ENCODE results near the gene PDE6B.
"Not testable (repeated sequence)": the region's sequence is repeated elsewhere in the genome, so short reads cannot be mapped to it uniquely, and the experiment has no call there.

The PDE6B gene

DNA sequence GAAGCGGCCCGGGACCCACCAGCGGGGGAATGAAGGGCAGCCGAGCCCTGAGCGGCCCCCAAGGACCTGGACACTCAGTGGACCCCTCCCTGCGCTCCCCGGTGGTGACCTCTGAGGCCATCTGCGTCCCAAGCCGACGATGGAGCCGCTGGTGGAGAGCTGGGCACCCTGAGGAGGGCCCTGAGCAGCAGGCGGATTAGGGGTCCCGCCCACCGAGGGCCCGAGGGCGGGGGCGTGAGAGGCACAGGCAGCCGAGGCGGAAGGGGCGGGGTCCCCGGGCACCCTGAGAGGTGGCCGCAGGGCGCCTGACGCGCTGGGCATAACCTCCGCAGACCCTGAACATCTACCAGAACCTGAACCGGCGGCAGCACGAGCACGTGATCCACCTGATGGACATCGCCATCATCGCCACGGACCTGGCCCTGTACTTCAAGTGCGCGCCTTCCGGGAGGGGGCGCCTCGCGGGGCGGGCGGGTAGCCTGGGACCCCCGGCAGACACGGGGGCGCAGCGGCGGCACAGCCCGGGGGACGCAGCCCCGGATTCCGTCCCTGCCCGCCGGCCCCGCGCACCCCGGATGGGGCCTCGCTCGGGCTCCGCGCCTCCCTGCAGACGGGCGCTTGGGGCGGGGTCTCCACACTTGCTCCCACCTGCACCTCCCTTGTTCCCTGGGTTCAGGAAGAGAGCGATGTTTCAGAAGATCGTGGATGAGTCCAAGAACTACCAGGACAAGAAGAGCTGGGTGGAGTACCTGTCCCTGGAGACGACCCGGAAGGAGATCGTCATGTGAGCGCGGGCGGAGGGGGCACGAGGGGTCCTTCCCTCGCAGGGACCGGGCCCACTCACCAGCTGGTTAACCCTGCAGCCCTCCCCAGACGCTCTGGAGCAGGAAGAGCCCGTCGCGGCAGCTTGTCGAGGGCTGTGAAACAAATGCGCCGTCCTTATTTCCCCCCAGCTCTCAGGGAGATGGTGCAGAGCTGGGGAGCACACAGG, 38.4 kb downstream of the PDE6B start:
- Histone ChIP-seq H3K4me3 (ENCODE audit: low read length) (no peak overlapping the region), H3K9me3 (ENCODE audit: control insufficient read depth, low read length) (no peaks in the 10 kb centered on the region), H3K36me3 (ENCODE audit: control insufficient read depth, insufficient read depth, low read length, severe bottlenecking) (no peaks in the 10 kb centered on the region), H3K9ac (ENCODE audit: low read length) (no peak overlapping the region), H3K27me3 (replicated peaks; ENCODE audit: control insufficient read depth, insufficient read depth, low read length) (peaks cover 28% of the 10 kb centered on the region), H3K4me1 (ENCODE audit: control insufficient read depth, insufficient read depth, low read length) (no peaks in the 10 kb centered on the region)
- DNase-seq (ENCODE audit: low read depth): no peak

DNA sequence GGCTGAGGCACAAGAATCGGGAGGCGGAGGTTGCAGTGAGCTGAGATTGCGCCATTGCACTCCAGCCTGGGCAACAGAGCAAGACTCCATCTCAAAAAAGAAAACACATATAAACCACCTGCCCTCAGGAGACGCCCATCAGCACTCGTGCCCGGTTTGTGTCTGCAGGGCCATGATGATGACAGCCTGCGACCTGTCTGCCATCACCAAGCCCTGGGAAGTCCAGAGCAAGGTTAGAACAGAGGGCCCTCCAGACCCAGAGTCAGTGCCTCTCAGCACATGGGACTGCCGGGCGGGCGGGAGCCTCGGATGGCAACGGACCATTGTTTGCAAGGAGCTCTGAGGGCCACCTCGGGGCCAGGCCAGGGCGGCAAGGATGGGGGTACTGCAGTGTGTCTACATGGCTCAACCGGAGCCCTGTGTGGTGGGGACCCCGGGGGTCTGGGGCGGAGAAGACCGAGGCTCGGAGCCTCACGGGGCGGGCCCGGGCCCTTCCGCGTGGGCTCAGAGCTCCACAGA, 39.4 kb downstream of the PDE6B start:
- Histone ChIP-seq H3K36me3 (ENCODE audit: control insufficient read depth, insufficient read depth, low read length, severe bottlenecking) (no peaks in the 10 kb centered on the region), H3K9ac (ENCODE audit: low read length) (no peak overlapping the region), H3K9me3 (ENCODE audit: control insufficient read depth, low read length) (no peaks in the 10 kb centered on the region), H3K4me1 (ENCODE audit: control insufficient read depth, insufficient read depth, low read length) (no peaks in the 10 kb centered on the region), H3K4me3 (ENCODE audit: low read length) (no peak overlapping the region), H3K27me3 (replicated peaks; ENCODE audit: control insufficient read depth, insufficient read depth, low read length) (peaks cover 28% of the 10 kb centered on the region)
- no peak for DNase-seq (ENCODE audit: low read depth)

- H3K4me3 ChIP-seq (ENCODE audit: low read length): no peak overlapping the region
- peaks cover under 1% of the 10 kb centered on the region for H3K4me1 ChIP-seq (ENCODE audit: control insufficient read depth, insufficient read depth, low read length)
- H3K9me3 ChIP-seq (ENCODE audit: control insufficient read depth, low read length): no peaks in the 10 kb centered on the region
- no peaks in the 10 kb centered on the region for H3K36me3 ChIP-seq (ENCODE audit: control insufficient read depth, insufficient read depth, low read length, severe bottlenecking)
- no peak overlapping the region for H3K9ac ChIP-seq (ENCODE audit: low read length)
- H3K27me3 ChIP-seq (replicated peaks; ENCODE audit: control insufficient read depth, insufficient read depth, low read length): peaks cover 28% of the 10 kb centered on the region
- no peak for DNase-seq (ENCODE audit: low read depth)
These were observed 40.0 kb downstream of the PDE6B start for GRCh38 chr4:665381-665750.

DNA sequence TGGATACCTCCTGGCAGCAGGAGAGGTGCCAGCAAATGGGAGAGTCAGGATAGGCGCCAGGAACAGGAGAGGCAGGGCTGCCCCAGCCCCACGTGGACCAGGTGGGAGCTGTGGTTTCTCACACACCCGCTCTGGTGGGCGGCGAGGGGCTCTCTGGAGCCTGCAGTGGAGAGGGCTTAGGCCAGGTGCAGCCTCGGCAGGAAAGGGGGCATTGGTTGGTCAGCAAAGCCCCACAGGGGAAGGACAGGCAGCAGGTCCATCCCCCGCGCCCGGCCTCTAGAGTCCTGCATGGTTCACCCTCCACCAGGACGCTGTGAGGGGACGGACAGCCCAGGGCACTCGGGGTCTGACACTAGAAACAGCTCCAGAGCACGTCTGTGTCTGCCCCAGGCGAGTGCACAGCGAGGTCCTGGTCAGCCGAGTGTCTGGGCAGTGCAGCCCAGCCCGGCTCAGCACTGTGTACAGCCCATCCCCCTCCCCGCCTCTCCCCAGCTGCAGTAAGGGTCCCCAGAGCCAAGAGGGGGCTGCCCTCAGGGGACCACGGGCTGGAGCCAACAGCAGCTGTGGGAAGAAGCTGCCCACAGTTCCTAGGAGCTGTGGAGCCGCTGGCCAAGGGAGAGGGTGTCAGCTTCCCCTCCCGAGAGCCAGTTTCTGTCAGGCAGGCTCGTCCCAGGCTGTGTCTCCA, 40.5 kb downstream of the PDE6B start:
- peaks cover 28% of the 10 kb centered on the region for H3K27me3 ChIP-seq (replicated peaks; ENCODE audit: control insufficient read depth, insufficient read depth, low read length)
- H3K9ac ChIP-seq (ENCODE audit: low read length): no peak overlapping the region

DNA sequence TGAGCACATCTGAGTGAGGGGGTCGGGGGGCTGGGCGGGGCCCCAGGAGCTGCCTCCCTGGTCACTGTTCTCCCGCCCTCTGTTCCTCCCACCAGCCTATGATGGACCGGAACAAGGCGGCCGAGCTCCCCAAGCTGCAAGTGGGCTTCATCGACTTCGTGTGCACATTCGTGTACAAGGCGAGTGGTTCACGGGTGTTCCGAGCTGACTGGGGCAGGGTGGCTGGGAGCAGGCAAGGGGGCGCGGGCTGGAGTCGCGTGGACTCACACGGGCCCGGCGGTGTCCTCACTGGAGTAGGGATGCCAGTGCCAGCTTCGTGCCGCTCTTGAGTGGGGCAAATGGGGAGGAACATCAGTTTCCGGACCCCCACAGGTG, 41.0 kb downstream of the PDE6B start:
- Histone ChIP-seq H3K9me3 (ENCODE audit: control insufficient read depth, low read length) (no peaks in the 10 kb centered on the region), H3K4me3 (ENCODE audit: low read length) (no peak overlapping the region), H3K4me1 (ENCODE audit: control insufficient read depth, insufficient read depth, low read length) (peaks cover 6% of the 10 kb centered on the region), H3K36me3 (ENCODE audit: control insufficient read depth, insufficient read depth, low read length, severe bottlenecking) (peaks cover 6% of the 10 kb centered on the region), H3K27me3 (replicated peaks; ENCODE audit: control insufficient read depth, insufficient read depth, low read length) (peaks cover 28% of the 10 kb centered on the region), H3K9ac (ENCODE audit: low read length) (no peak overlapping the region)
- DNase-seq (ENCODE audit: low read depth): no peak

More for the DNA sequence above, 40.5 kb downstream of the PDE6B start:
- Histone ChIP-seq H3K4me3 (ENCODE audit: low read length) (no peak overlapping the region), H3K36me3 (ENCODE audit: control insufficient read depth, insufficient read depth, low read length, severe bottlenecking) (peaks cover 2% of the 10 kb centered on the region), H3K9me3 (ENCODE audit: control insufficient read depth, low read length) (no peaks in the 10 kb centered on the region), H3K4me1 (ENCODE audit: control insufficient read depth, insufficient read depth, low read length) (peaks cover 6% of the 10 kb centered on the region)
- no peak for DNase-seq (ENCODE audit: low read depth)

DNA sequence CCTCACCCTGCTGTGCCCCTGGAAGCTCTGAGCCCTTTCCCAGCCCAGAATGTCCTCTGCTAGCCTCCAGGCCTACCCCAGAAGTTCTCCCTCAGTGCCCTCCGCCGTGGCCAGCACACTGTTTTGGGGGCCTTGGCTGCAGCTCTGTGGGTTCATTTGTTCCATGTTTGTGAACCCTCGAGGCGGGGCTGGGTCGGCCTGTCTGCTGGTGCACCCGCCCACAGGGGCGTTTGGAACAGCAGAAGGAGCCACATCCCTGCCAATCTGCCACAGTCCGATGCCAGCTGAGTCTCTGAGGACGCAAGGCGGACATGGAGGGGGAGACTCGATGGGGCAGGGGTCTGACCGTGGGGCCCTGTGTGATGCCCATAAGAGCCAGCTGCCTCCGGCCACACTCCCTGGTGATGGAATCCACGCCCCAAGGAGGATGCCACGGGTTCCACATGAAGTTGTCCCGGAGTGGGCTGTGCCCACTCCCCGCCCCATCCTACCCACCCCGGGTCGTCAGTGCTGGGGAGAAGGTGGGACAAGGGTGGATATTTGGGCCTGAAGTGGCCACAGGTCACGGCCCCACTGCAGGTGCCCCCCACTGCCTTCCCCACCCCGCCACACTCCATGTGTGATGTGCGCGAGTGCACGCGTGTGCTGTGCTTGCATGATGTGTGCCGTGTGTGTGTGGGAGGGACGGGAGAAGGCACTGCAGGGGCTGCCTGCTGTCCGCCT, 41.6 kb downstream of the PDE6B start:
- H3K9me3 ChIP-seq (ENCODE audit: control insufficient read depth, low read length): no peaks in the 10 kb centered on the region
- peaks cover 6% of the 10 kb centered on the region for H3K4me1 ChIP-seq (ENCODE audit: control insufficient read depth, insufficient read depth, low read length)
- DNase-seq (ENCODE audit: low read depth): no peak
- no peak overlapping the region for H3K9ac ChIP-seq (ENCODE audit: low read length)
- no peak overlapping the region for H3K4me3 ChIP-seq (ENCODE audit: low read length)
- H3K36me3 ChIP-seq (ENCODE audit: control insufficient read depth, insufficient read depth, low read length, severe bottlenecking): peaks cover 12% of the 10 kb centered on the region
- peaks cover 28% of the 10 kb centered on the region for H3K27me3 ChIP-seq (replicated peaks; ENCODE audit: control insufficient read depth, insufficient read depth, low read length)

- no peak for DNase-seq (ENCODE audit: low read depth)
- peaks cover 24% of the 10 kb centered on the region for H3K27me3 ChIP-seq (replicated peaks; ENCODE audit: control insufficient read depth, insufficient read depth, low read length)
- H3K4me3 ChIP-seq (ENCODE audit: low read length): no peak overlapping the region
- H3K36me3 ChIP-seq (ENCODE audit: control insufficient read depth, insufficient read depth, low read length, severe bottlenecking): peaks cover 17% of the 10 kb centered on the region
- H3K9me3 ChIP-seq (ENCODE audit: control insufficient read depth, low read length): no peaks in the 10 kb centered on the region
- peaks cover 6% of the 10 kb centered on the region for H3K4me1 ChIP-seq (ENCODE audit: control insufficient read depth, insufficient read depth, low read length)
- no peak overlapping the region for H3K9ac ChIP-seq (ENCODE audit: low read length)
These were observed 42.2 kb downstream of the PDE6B start for GRCh38 chr4:667545-667925.

DNA sequence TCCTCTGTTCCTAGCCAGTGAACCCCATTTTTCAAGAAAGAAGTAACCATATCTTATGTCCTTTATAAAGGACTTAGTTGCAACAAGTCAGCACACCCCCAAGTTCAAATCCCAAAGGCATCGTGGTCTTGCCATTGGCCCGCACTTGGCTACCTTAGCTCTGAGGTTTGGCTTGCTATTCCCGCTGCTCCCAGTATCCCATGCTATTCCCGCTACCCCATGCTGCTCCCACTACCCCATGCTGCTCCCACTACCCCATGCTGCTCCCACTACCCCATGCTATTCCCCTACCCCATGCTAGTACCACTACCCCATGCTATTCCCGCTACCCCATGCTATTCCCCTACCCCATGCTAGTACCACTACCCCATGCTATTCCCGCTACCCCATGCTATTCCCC, 42.8 kb downstream of the PDE6B start:
- H3K27me3 ChIP-seq (replicated peaks; ENCODE audit: control insufficient read depth, insufficient read depth, low read length): peaks cover 21% of the 10 kb centered on the region
- H3K9me3 ChIP-seq (ENCODE audit: control insufficient read depth, low read length); H3K4me3 ChIP-seq (ENCODE audit: low read length); H3K4me1 ChIP-seq (ENCODE audit: control insufficient read depth, insufficient read depth, low read length); H3K9ac ChIP-seq (ENCODE audit: low read length); DNase-seq (ENCODE audit: low read depth): not testable (repeated sequence)
- H3K36me3 ChIP-seq (ENCODE audit: control insufficient read depth, insufficient read depth, low read length, severe bottlenecking): peaks cover 18% of the 10 kb centered on the region

GRCh38 chr4:669806-670559, 44.6 kb downstream of the PDE6B start:
- not testable (repeated sequence) for DNase-seq (ENCODE audit: low read depth)

GRCh38 chr4:671769-672168, 46.4 kb downstream of the PDE6B start:
- DNase-seq (ENCODE audit: low read depth): no peak
- H3K27me3 ChIP-seq (replicated peaks; ENCODE audit: control insufficient read depth, insufficient read depth, low read length): peaks cover 2% of the 10 kb centered on the region
- H3K9ac ChIP-seq (ENCODE audit: low read length): no peak overlapping the region
- H3K4me3 ChIP-seq (ENCODE audit: low read length): no peak overlapping the region
- H3K4me1 ChIP-seq (ENCODE audit: control insufficient read depth, insufficient read depth, low read length): peaks cover 20% of the 10 kb centered on the region
- peaks cover 18% of the 10 kb centered on the region for H3K36me3 ChIP-seq (ENCODE audit: control insufficient read depth, insufficient read depth, low read length, severe bottlenecking)
- H3K9me3 ChIP-seq (ENCODE audit: control insufficient read depth, low read length): no peaks in the 10 kb centered on the region

More at GRCh38 chr4:669806-670559, 44.6 kb downstream of the PDE6B start:
- H3K4me3 ChIP-seq (ENCODE audit: low read length); H3K9me3 ChIP-seq (ENCODE audit: control insufficient read depth, low read length); H3K9ac ChIP-seq (ENCODE audit: low read length): not testable (repeated sequence)
- Histone ChIP-seq H3K36me3 (ENCODE audit: control insufficient read depth, insufficient read depth, low read length, severe bottlenecking) (peaks cover 18% of the 10 kb centered on the region), H3K27me3 (replicated peaks; ENCODE audit: control insufficient read depth, insufficient read depth, low read length) (peaks cover 10% of the 10 kb centered on the region), H3K4me1 (ENCODE audit: control insufficient read depth, insufficient read depth, low read length) (peaks cover 13% of the 10 kb centered on the region)
